ENCODE measurements around the gene ZRANB3.

The ZRANB3 gene

DNA sequence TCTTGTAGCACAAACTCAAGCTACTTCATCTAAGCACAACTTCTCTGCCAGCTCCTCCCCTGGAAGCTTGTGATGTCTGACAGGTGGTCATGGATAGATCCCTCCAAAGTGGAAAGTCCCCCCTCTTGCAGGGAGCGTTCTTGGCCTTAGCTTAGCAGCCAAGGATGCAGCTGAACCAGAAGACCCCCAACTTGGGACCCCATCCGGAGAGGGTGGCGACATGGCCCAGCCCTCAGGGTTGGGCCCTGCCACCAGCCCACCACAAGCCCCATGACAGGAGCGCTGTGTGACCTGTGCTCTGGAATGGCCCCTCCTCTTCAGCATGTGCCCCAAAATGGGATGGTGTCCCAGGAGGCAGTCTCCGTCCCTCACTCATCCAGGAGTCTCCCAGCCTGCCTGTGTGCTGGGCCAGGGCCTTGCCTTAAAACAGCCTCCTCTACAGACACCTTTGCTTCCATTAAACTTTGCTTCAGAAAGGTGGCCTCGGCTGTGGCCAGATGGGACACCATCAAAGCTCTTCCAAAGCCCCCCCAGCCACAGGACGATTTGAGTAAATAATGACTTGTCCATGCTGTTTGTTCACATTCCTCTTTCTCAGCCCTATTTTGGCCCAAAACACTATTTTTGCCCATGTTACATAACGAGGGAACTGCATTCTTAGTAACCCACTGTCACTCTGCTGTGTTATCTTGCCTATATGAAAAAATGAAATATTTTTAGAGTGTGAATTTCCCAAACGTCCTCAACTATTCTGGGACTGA is 356.8 kb downstream of the ZRANB3 start:
- no peak for DNase-seq (ENCODE audit: low read depth in 3 of 3)

DNA sequence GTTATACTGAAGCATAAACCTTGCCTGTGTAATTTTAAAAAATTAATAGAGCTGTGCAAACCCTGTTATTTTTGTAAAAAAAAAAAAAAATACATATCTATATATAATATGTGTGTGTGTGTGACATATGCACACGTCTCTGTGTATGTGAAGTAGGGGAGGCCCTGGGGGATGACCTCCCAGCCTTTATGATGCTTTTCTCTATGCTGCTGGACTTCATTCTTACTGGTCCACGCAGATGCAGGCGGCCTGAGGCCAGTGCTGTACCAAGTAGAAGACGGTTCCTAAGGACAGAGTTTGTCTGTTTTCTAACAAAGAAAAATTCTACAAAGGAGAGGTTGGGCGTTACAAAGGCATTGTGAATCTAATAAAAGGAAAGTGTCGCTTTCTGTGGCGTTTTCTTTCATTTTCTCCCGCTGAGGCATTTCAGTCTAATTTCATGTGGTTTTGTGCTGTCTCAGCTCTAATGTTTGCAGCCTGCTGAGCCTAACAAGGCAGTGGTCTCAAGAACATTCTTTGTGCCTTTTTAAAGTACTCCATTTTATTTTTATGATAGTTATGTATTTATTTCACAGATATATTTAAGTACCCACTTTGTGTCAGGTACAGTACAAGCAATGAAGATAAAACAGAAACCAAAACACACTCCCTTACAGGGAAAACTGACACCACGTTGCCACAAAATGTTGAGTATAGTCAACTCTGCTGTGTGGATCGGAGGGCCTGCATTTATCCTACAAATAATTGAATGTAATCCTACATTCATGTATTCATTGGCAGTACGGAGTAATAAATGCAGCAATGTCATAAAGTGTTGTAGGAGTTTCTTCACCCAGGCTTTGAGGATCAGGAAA is 360.9 kb downstream of the ZRANB3 start:
- no peak for DNase-seq (ENCODE audit: low read depth in 3 of 3)

DNA sequence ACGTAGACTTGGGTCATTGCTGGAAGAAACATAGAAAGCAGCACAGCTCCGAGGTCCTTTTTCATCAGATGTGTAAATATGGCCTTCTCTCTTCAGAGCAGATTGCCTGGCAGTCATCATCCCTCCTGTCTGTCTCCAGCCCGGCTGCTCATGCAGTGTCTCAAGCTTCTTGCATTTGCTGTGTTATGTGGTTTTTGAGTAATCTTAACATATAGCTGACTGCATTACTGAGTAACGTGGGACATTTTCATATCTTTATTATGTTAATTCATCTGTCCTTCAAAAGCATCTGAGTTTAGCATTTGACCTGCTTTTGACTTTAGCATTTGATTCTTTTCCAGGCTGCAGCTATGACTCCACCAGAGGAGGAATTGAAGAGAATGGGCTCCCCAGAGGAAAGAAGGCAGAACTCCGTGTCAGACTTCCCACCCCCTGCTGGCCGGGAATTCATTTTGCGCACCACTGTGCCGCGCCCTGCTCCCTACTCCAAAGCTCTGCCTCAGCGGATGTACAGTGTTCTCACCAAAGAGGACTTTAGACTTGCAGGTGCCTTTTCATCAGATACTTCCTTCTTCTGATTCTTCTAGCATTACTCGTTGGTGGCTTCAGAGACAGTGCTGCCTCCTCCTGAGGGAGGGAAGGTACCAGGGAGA is 362.7 kb downstream of the ZRANB3 start:
- no peak for DNase-seq (ENCODE audit: low read depth in 3 of 3)

DNA sequence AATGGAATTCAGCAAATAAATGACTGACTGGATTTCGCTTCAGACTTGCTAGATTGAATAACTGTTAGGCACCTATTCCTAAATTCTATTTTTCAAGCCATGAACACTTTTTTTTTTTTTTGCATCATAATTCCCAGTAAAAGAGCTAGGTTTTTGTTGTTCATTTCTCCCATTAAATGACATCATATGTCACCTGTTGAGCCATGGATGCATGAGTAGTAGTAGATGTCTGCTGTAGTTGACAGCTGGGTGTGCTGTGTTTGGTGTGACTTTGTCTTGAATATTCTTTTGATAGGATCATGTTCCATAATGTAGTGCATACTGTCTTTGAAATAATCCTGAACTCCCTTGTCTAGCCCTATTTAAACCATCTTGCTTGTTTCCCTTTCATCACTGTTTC is 363.7 kb downstream of the ZRANB3 start:
- DNase-seq (ENCODE audit: low read depth in 3 of 3), result no peak

DNA sequence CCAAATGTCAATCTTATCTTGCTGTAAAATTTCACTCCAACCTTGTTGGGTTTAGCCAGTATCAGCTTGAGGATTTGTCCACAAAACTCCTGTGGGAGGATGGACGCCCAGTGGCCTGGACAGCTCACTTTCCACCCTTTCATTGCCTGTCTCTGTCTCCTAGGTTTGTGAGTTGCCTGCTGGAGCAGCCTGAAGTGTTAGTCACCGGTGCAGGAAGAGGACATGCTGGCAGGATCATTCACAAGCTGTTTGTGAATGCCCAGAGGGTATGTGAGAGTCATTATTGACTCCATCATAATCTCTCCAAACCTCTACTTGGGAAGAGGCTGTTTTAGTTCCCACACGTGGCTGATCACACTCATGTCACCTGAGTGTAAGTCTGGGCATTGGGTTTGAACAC is 366.6 kb downstream of the ZRANB3 start:
- DNase-seq (ENCODE audit: low read depth in 3 of 3), result no peak

DNA sequence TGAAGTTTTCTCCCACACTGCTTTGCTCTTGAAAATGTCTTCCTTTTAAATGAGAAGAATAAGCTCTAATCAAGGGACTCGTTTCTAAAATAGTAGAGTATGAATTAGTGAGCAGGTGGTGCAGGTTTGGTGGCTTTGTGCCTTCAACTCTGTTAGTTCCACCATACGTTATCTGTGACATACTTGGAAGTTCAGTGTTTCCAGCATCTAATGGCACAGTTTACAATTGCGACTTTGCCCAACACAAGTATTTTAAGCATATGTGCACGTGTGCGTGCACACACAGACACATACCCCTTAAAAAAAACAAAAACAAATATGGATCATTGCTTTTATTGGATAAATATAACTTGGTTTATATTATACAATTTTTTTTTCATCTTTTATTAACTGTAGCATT is 367.1 kb downstream of the ZRANB3 start:
- no peak for DNase-seq (ENCODE audit: low read depth in 3 of 3)

DNA sequence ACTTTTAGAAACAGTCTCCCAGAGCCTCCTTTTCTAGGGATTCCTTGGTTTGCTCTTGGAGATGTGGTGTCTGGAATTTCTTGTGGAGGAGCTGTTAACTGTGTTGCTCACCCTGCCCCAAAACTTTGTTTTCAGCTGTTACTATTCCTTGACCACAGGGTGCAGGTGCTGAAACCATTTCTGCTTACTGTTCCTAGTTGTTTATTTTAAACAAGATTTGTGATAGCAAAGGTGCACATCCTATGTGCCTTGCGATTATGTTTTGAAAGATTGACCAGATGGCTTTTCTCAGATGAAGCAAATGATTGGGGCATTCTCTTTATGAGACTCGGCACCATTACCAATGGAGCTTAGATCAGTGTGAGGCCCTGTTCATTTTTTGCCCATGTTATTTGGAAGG is 367.7 kb downstream of the ZRANB3 start:
- no peak for DNase-seq (ENCODE audit: low read depth in 3 of 3)

DNA sequence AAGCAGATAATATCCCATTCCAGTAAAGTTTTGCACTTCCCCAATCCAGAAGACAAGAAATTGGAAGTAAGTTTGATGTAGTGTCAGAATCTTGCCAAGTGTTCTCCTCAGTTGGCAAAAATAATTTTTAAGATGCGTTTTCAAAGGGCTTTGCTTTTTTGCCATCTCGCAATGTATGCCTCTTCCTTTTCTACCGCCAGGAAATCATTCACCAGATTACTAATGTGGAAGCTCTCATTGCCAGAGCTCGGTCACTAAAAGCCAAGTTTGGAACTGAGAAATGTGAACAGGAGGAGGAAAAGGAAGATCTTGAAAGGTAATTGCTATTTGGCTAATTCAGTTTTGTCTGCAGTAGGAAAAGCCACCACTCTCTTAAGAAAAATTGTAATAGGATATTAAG is 368.2 kb downstream of the ZRANB3 start:
- no peak for DNase-seq (ENCODE audit: low read depth in 3 of 3)

DNA sequence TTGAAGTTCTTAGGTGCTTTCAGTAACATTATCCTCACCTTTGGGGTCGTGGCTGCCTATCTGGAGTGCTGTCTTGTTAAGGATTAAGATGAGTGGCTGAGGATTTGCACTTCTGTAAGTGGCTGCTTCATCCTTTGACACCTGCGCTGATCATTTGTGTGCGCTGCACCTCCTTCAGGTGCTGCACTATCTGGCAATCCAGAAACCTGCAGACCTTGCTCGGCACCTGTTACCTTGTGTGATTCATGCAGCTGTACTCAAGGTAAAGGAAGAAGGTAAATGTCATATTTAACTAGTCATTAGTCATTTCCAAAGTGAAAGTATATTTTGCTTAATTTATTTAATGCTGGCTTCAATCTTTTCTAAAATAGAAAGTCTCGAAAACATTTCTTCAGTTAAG is 368.6 kb downstream of the ZRANB3 start:
- DNase-seq (ENCODE audit: low read depth in 3 of 3), result no peak

DNA sequence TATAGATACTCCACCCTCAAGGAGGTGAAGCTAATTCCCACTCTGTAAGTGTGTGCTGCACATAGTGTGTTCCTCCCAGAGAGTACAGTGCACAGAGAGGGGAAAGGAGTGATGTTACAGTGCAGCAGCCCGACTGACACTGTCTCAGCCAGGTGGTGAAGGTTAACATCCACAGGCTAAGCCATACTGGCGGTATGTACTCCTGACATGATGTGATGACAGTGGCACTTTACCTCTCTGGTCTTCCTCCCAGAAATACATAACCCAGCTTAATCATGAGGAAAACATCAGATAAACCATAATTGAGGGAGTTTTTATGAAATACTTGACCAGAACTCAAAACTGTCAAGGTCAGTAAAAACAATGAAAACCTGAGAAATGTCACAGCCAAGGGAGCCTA is 371.8 kb downstream of the ZRANB3 start:
- DNase-seq (ENCODE audit: low read depth in 3 of 3), result no peak

DNA sequence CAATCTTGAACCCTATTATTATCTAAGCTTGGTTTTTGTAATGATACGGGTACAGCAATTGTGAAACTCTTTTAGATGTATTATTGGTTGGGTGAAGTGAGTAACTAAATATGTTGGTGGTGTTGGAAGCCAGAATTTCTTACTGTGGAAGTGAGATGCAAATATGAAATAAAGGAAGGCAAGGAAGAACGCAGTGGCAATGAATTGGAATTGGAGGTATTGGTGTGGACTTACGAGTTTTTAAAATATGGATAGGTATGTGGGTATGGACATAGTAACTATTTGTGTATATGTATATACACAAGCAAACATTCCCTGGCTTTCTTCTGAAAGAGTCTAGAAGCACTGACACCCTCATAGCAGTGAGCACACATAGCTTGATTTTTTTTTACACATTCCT is 373.2 kb downstream of the ZRANB3 start:
- DNase-seq (ENCODE audit: low read depth in 3 of 3), result no peak

DNA sequence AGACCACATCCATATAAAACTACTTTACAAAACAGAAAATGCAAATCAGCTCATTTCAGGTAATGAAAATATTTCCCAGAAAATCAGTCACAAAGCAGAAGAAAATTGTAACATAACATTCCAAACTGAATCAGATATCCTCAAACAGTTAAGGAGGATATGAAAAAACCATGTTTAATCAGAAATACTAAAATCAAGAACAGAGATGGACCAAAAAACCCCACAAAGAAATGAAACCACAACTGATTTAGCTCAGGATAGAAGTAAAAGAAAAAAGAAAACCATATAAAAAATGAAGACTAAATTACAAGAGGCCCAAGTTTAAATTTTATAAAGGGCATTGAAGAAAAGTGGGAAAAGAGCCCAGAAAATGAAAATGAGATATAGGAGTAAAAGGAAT is 376.1 kb downstream of the ZRANB3 start:
- no peak for DNase-seq (ENCODE audit: low read depth in 3 of 3)

DNA sequence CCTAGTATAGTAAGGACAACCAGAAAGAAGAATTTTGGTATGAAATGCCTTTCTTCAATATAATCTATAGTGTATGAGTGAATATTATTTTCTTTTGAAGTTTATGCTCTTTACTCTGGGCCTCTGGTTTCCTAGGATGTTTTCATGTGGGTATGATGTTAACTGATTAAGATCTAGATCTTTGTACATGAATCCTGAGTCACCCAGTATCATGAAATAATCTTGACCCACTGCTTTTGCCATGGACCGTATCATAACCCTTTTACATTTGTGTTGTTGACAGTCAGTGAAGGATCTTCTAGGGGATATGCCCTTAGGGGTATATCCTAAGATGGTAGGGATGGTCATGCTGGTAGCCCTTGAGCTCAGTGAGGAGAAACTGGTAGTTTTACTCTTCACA is 378.7 kb downstream of the ZRANB3 start:
- no peak for DNase-seq (ENCODE audit: low read depth in 3 of 3)

DNA sequence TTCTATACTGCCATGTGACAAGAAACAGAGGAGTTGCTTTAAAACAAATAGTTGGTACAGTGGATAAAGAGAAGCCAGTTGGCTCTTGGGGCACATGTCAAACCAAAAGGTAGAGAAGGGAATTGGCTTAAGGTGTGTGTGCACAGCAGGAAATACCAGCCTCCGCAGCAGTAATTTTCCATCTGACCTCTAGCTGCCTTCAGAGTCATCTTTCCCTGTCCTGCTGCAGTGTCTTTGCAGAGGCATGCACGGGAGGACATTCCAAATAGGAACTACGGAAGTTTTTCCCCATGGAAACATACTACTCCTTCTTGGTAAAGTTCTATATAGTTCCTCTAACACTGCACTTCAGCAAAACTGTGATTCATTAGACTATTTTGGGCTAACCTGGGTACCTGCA is 379.4 kb downstream of the ZRANB3 start:
- DNase-seq (ENCODE audit: low read depth in 3 of 3), result no peak

DNA sequence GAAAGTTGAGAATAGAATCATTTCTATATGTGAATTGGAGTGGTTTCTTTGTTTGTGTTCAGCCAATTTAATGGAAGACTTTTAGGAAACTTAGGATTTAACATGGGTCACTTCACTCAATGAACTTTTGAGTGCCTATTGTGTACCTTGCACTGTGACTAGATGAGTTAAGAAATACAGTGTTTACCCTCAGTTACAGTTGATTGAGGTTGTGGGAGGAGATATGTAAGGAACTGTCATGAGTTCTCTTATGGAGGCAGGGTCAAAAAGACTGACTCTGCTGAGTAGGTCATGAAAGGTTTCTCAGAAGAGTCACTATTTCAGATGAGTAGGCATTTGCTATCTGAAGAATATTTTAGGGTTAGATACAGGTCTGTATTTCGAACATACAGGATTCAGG is 380.3 kb downstream of the ZRANB3 start:
- no peak for DNase-seq (ENCODE audit: low read depth in 3 of 3)

DNA sequence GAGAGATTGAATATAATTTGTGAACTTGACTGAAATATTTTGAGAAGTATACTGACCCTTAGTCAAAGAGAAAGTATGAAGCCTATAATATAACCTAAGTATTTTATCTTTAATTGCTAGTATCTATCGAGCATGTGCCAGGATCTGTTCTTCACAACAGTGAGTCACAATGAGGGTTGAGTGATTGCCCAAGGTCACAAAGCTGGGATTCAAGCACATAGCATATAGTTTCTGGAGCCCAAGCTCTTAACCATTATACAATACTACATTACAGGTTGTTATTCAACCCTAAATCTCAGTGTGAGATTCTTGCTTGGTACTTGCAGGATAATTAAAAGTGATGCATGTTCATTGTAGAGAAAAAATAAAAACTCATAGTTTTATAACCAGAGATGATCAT is 381.8 kb downstream of the ZRANB3 start:
- no peak for DNase-seq (ENCODE audit: low read depth in 3 of 3)

DNA sequence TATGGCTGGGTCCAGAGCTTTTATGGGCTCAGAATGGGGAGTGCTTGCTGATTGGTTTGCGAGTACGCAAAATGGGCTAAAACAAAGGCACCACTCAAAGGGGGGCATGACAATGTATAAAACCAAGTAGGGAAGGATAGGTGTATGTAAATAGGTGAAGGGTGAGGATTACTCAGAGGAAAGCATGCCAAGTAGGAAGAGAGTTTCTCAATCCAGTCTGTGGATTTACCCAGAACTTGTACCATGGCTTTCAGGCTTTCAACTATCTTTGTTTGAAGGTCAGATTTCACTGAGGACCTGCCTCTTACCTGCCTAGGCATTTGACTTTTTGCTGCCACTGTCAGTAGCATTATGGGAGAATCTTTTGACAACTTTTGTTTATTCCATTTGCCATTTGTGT is 386.7 kb downstream of the ZRANB3 start:
- DNase-seq (ENCODE audit: low read depth in 3 of 3), result no peak

DNA sequence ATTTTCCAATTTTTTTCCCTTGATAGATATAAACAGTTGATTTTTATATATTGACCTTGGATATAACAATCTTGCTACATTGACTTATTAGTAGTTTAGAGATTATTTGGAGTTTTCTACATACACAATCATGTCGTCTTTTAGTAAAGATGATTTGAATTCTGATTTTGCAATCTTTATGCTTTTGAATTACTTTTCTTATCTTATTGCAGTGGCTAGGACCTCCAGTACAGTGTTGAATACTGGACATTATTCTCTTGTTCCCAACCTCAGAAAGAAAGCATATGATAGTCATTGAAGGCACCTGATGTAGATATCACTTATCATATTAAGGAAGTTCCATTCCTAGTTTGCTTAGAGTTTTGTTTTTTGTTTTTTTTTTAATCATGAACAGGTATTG is 388.7 kb downstream of the ZRANB3 start:
- DNase-seq (ENCODE audit: low read depth in 3 of 3), result no peak

DNA sequence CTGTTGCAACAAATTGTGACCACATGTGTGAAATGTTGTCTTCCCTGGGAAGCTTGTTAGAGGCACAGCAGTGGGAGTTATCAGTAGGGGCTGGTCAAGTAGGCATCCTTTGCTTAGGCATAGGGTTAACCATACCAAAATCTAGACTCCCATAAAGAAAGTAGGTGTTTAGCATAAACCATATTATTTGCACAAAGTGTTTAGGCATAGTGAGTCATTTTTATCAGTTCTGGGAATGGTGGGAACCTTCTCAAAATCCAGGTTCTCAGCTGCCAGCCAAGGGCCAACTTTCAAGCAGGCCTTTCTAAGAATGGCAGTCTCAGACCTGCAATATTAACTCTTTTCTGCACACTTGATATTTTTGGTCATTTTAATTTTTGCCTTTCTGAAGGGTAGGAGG is 390.4 kb downstream of the ZRANB3 start:
- no peak for DNase-seq (ENCODE audit: low read depth in 3 of 3)

DNA sequence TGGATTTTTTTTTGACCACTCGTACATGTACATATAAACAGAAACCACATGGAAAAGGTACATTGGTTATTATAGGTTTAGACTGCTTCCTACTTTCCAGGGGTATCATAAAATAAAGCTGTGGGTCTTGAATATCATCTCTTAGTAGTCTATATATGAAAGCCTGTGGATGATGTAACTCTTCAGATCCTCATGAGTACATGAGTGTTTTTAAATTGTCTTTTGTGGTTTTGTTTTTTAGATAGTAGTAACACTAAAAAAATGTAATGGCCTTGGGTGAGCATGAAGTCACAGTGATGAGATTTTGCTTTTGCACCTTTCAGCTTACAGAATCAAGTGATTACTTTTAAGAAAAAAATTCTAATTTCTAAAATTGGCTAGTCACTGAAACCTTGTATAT is 398.7 kb downstream of the ZRANB3 start:
- no peak for DNase-seq (ENCODE audit: low read depth in 3 of 3)

DNA sequence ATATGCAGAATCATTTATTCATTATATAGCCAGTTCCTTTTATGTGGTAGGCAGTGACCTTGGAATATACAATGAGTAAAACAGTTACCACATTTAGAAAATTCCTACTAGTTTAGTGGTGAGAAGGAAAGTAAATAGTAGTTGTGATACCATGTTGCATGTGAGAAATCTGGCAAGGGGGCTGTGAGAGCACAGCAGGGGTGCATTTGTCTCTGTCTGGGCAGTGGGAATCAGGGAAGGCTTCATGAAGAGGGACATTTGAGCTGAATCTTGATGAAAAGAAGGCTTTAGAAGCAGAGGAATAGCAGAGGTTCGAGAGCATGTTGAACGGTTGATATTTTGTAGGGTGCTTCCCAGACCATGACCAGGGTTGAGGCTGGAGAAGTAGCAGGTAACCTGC is 400.3 kb downstream of the ZRANB3 start:
- no peak for DNase-seq (ENCODE audit: low read depth in 3 of 3)

DNA sequence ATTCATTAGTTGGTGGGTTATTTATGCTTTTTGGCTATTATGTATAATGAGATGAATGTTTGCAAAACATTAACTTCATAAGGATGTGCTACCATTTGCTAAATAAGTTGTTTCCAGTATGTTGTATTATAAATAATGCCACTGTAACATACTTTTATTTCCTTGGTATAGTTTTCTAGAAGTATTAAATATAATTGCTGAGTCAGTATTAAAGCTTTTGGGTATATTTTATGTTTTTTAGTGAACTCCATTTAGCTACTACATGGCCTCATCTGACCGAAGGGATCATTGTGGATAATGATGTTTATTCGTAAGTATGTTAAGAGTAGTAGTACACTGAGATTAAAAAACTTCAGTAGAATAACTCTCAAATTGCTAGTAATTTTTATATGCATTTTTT is 405.1 kb downstream of the ZRANB3 start:
- no peak for DNase-seq (ENCODE audit: low read depth in 3 of 3)
